Medulla oblongata (tissue), 1 donor: ENCODE data around the gene EFNA2.

Experiments used
- DNase-seq: peaks from one replicate; pipeline ENCODE4 v3.0.0-alpha.2; 2015; ENCODE audit errors: extremely low spot score

Gene EFNA2

GRCh38 chr19:1284293-1284978 lies 1.2 kb upstream of the EFNA2 start:
- DNase-seq: no peak

GRCh38 chr19:1284979-1285736 lies 515 bp upstream of the EFNA2 start:
- DNase-seq: no peak

- no peak for DNase-seq
These were observed 1.0 kb downstream of the EFNA2 start for GRCh38 chr19:1286487-1287353.

- DNase-seq: no peak
These were observed 1.9 kb downstream of the EFNA2 start for GRCh38 chr19:1287354-1288225.

GRCh38 chr19:1288226-1288612 lies 2.5 kb downstream of the EFNA2 start:
- DNase-seq: no peak

- no peak for DNase-seq
These were observed 3.4 kb downstream of the EFNA2 start for GRCh38 chr19:1288833-1289685.

- DNase-seq: no peak
These were observed 4.0 kb downstream of the EFNA2 start for GRCh38 chr19:1289686-1290025.

- DNase-seq: no peak
These were observed 4.6 kb downstream of the EFNA2 start for GRCh38 chr19:1290196-1290702.

- no peak for DNase-seq
These were observed 5.3 kb downstream of the EFNA2 start for GRCh38 chr19:1290703-1291651.

- DNase-seq: no peak
These were observed 6.2 kb downstream of the EFNA2 start for GRCh38 chr19:1291761-1292418.

GRCh38 chr19:1292419-1293151 lies 6.9 kb downstream of the EFNA2 start:
- DNase-seq: no peak

- DNase-seq: no peak
These were observed 8.3 kb downstream of the EFNA2 start for GRCh38 chr19:1293782-1294604.

GRCh38 chr19:1294688-1295087 lies 9.0 kb downstream of the EFNA2 start:
- DNase-seq: no peak

GRCh38 chr19:1295169-1296012 lies 9.7 kb downstream of the EFNA2 start:
- no peak for DNase-seq

GRCh38 chr19:1296078-1296477 lies 10.4 kb downstream of the EFNA2 start:
- no peak for DNase-seq

GRCh38 chr19:1296575-1297271 lies 11.1 kb downstream of the EFNA2 start:
- no peak for DNase-seq
